ENCODE measurements around the gene DGLUCY. TPM values are rescaled to one million over a fixed set of nuclear protein-coding genes. Genes with fewer than 3 reads are reported as not detected.

The DGLUCY gene
- total and polyA plus RNA-seq, 4 donors, result 29.0 to 74.3 (median 52.1) TPM

GRCh38 chr14:91258876-91259275, 145.0 kb downstream of the DGLUCY start:
- Histone ChIP-seq H3K9ac (ENCODE audit: insufficient read depth in 1 of 2, low read length in 2 of 2) (no peak overlapping the region), H3K27me3 (ENCODE audit: control insufficient read depth in 3 of 3, insufficient read depth in 3 of 3, low read length in 2 of 3) (no peaks in the 10 kb centered on the region), H3K36me3 (ENCODE audit: control insufficient read depth in 4 of 4, insufficient read depth in 4 of 4, low read length in 4 of 4) (no peaks in the 10 kb centered on the region), H3K27ac (ENCODE audit: low read depth in 1 of 2, low read length in 1 of 2) (no peak overlapping the region), H3K9me3 (ENCODE audit: control insufficient read depth in 4 of 4, insufficient read depth in 3 of 4, low read length in 3 of 4) (peaks cover 0 to 3% (median 0%) of the 10 kb centered on the region in 4 donors), H3K4me3 (no peak overlapping the region), H3K4me1 (ENCODE audit: control insufficient read depth in 5 of 5, insufficient read depth in 5 of 5, low read length in 5 of 5) (peaks cover 0 to 12% (median 3%) of the 10 kb centered on the region in 5 donors)
- DNase-seq, result no peak
- TF ChIP-seq CTCF (IDR thresholded peaks at IDR 0.05; ENCODE audit: control extremely low read depth, extremely low read depth), result no peak
- ATAC-seq (ENCODE audit: insufficient read depth, low FRiP score), result no peak
- WGBS, 2 donors, result 96% methylated on average over 3 of the region's 3 CpGs

GRCh38 chr14:91261115-91261514, 147.2 kb downstream of the DGLUCY start:
- WGBS, 2 donors, result 86 to 94% methylated on average over 5 of the region's 5 CpGs
- ATAC-seq (ENCODE audit: insufficient read depth, low FRiP score), result no peak
- H3K9ac ChIP-seq (ENCODE audit: insufficient read depth in 1 of 2, low read length in 2 of 2), result no peak overlapping the region
- DNase-seq, result no peak
- peaks cover 0 to 10% (median 7%) of the 10 kb centered on the region in 3 donors for H3K27me3 ChIP-seq (ENCODE audit: control insufficient read depth in 3 of 3, insufficient read depth in 3 of 3, low read length in 2 of 3)
- no peak for TF ChIP-seq CTCF (IDR thresholded peaks at IDR 0.05; ENCODE audit: control extremely low read depth, extremely low read depth)
- H3K4me3 ChIP-seq, result no peak overlapping the region
- H3K9me3 ChIP-seq (ENCODE audit: control insufficient read depth in 4 of 4, insufficient read depth in 3 of 4, low read length in 3 of 4), result peaks cover 0 to 3% (median 0%) of the 10 kb centered on the region in 4 donors
- H3K4me1 ChIP-seq (ENCODE audit: control insufficient read depth in 5 of 5, insufficient read depth in 5 of 5, low read length in 5 of 5), result peaks cover 0 to 15% (median 7%) of the 10 kb centered on the region in 5 donors
- H3K36me3 ChIP-seq (ENCODE audit: control insufficient read depth in 4 of 4, insufficient read depth in 4 of 4, low read length in 4 of 4), result no peaks in the 10 kb centered on the region
- no peak overlapping the region for H3K27ac ChIP-seq (ENCODE audit: low read depth in 1 of 2, low read length in 1 of 2)

- DNase-seq, result no peak
- Histone ChIP-seq H3K9ac (ENCODE audit: insufficient read depth in 1 of 2, low read length in 2 of 2) (no peak overlapping the region), H3K4me1 (ENCODE audit: control insufficient read depth in 5 of 5, insufficient read depth in 5 of 5, low read length in 5 of 5) (peaks cover 0 to 11% (median 7%) of the 10 kb centered on the region in 5 donors), H3K27me3 (ENCODE audit: control insufficient read depth in 3 of 3, insufficient read depth in 3 of 3, low read length in 2 of 3) (peaks cover 0 to 10% (median 7%) of the 10 kb centered on the region in 3 donors), H3K36me3 (ENCODE audit: control insufficient read depth in 4 of 4, insufficient read depth in 4 of 4, low read length in 4 of 4) (no peaks in the 10 kb centered on the region), H3K4me3 (no peak overlapping the region), H3K27ac (ENCODE audit: low read depth in 1 of 2, low read length in 1 of 2) (no peak overlapping the region), H3K9me3 (ENCODE audit: control insufficient read depth in 4 of 4, insufficient read depth in 3 of 4, low read length in 3 of 4) (peaks cover 0 to 3% (median 0%) of the 10 kb centered on the region in 4 donors)
- 77 to 82% methylated on average over 11 of the region's 11 CpGs for WGBS, 2 donors
- ATAC-seq (ENCODE audit: insufficient read depth, low FRiP score), result no peak
- no peak for TF ChIP-seq CTCF (IDR thresholded peaks at IDR 0.05; ENCODE audit: control extremely low read depth, extremely low read depth)
Observed at GRCh38 chr14:91261986-91262549, 148.2 kb downstream of the DGLUCY start.

- Histone ChIP-seq H3K9ac (ENCODE audit: insufficient read depth in 1 of 2, low read length in 2 of 2) (no peak overlapping the region), H3K27ac (ENCODE audit: low read depth in 1 of 2, low read length in 1 of 2) (no peak overlapping the region), H3K27me3 (ENCODE audit: control insufficient read depth in 3 of 3, insufficient read depth in 3 of 3, low read length in 2 of 3) (peaks cover 0 to 10% (median 7%) of the 10 kb centered on the region in 3 donors), H3K4me3 (no peak overlapping the region), H3K4me1 (ENCODE audit: control insufficient read depth in 5 of 5, insufficient read depth in 5 of 5, low read length in 5 of 5) (peaks cover 0 to 9% (median 4%) of the 10 kb centered on the region in 5 donors), H3K36me3 (ENCODE audit: control insufficient read depth in 4 of 4, insufficient read depth in 4 of 4, low read length in 4 of 4) (no peaks in the 10 kb centered on the region), H3K9me3 (ENCODE audit: control insufficient read depth in 4 of 4, insufficient read depth in 3 of 4, low read length in 3 of 4) (peaks cover 0 to 3% (median 0%) of the 10 kb centered on the region in 4 donors)
- no peak for TF ChIP-seq CTCF (IDR thresholded peaks at IDR 0.05; ENCODE audit: control extremely low read depth, extremely low read depth)
- WGBS, 2 donors, result 97 to 98% methylated on average over 2 of the region's 2 CpGs
- ATAC-seq (ENCODE audit: insufficient read depth, low FRiP score) (no peak), DNase-seq (no peak)
Observed at GRCh38 chr14:91263329-91263728, 149.5 kb downstream of the DGLUCY start.

Data from lung (tissue), 12 donors.